Measurements from ENCODE around the gene SLC14A1.

DNA sequence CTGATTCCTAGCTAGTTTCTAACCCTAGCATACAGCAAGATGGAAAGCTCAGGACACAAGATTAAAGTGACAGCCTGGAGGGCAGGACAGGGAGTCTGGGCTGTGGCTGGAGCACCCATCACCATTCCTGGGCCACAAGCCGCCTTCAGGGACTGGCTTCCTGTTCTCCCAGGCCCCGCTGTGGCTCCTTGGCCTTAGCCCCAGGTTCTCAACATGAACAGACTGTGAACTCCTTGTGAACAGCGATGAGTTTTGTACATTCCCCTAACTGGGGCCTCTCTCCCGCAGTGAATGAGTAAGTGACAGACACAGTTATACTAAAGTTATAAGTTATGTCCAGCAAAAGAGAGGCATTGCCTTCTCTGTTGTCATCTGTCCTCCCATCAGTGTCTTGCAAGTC lies 35.9 kb upstream of the SLC14A1 start:
- TF ChIP-seq, protein P1, sequence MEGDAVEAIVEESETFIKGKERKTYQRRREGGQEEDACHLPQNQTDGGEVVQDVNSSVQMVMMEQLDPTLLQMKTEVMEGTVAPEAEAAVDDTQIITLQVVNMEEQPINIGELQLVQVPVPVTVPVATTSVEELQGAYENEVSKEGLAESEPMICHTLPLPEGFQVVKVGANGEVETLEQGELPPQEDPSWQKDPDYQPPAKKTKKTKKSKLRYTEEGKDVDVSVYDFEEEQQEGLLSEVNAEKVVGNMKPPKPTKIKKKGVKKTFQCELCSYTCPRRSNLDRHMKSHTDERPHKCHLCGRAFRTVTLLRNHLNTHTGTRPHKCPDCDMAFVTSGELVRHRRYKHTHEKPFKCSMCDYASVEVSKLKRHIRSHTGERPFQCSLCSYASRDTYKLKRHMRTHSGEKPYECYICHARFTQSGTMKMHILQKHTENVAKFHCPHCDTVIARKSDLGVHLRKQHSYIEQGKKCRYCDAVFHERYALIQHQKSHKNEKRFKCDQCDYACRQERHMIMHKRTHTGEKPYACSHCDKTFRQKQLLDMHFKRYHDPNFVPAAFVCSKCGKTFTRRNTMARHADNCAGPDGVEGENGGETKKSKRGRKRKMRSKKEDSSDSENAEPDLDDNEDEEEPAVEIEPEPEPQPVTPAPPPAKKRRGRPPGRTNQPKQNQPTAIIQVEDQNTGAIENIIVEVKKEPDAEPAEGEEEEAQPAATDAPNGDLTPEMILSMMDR (conservative IDR thresholded peaks at IDR 0.05; ENCODE audit: low read length), result no peak
- no peak for TF ChIP-seq EZH2phosphoT487 (IDR thresholded peaks at IDR 0.05; ENCODE audit: borderline replicate concordance)

Data from Loucy (cell line).